Retinal pigment epithelial cell (primary cell): ENCODE results near the gene HECTD4.
"Not testable (repeated sequence)": the region's sequence is repeated elsewhere in the genome, so short reads cannot be mapped to it uniquely, and the experiment has no call there.

Source experiments
- DNase-seq: peaks from one replicate; pipeline ENCODE4 v3.0.0-alpha.2; 2010; ENCODE audit warnings: low read depth
- H3K4me3 ChIP-seq: 2 replicates; pipeline ENCODE4 v1.5.1; 2011; ENCODE audit warnings: mild to moderate bottlenecking, low read length, control low read depth, moderate library complexity
- CTCF ChIP-seq: conservative IDR thresholded peaks from 2 replicates; pipeline ENCODE4 v1.5.1; 2011; ENCODE audit warnings: low read depth, low read length, control low read depth, inconsistent platforms

Gene HECTD4

GRCh38 chr12:112261559-112261958 lies 120.7 kb downstream of the HECTD4 start:
- no peak overlapping the region for H3K4me3 ChIP-seq
- no peak for DNase-seq
- peak; percentile 39 for TF ChIP-seq CTCF

- no peak overlapping the region for H3K4me3 ChIP-seq
- no peak for DNase-seq
- no peak for TF ChIP-seq CTCF
Observed at GRCh38 chr12:112258926-112259325, 123.3 kb downstream of the HECTD4 start.

GRCh38 chr12:112256780-112257179 lies 125.5 kb downstream of the HECTD4 start:
- TF ChIP-seq CTCF: no peak
- DNase-seq: no peak
- H3K4me3 ChIP-seq: no peak overlapping the region

- no peak overlapping the region for H3K4me3 ChIP-seq
- DNase-seq: no peak
- TF ChIP-seq CTCF: no peak
Observed at GRCh38 chr12:112252184-112252583, 130.0 kb downstream of the HECTD4 start.

GRCh38 chr12:112244902-112245301 lies 137.3 kb downstream of the HECTD4 start:
- H3K4me3 ChIP-seq, DNase-seq: not testable (repeated sequence)

GRCh38 chr12:112243255-112244110 lies 138.7 kb downstream of the HECTD4 start:
- DNase-seq: no peak
- no peak overlapping the region for H3K4me3 ChIP-seq
- no peak for TF ChIP-seq CTCF

GRCh38 chr12:112241176-112241575 lies 141.1 kb downstream of the HECTD4 start:
- DNase-seq: no peak
- no peak for TF ChIP-seq CTCF
- no peak overlapping the region for H3K4me3 ChIP-seq
